NCI-H146 treated with DMSO at 0.1 percent for 48 hours (cell line): ENCODE results near the gene THAP9.

Experiments used
- DNase-seq: peaks from one replicate; lab custom pipeline; 2025; ENCODE audit not compliant: unreplicated experiment; lab: John Stamatoyannopoulos, UW

THAP9 gene

GRCh38 chr4:82954212-82954611 is 53.7 kb downstream of the THAP9 start:
- DNase-seq, result no peak

DNA sequence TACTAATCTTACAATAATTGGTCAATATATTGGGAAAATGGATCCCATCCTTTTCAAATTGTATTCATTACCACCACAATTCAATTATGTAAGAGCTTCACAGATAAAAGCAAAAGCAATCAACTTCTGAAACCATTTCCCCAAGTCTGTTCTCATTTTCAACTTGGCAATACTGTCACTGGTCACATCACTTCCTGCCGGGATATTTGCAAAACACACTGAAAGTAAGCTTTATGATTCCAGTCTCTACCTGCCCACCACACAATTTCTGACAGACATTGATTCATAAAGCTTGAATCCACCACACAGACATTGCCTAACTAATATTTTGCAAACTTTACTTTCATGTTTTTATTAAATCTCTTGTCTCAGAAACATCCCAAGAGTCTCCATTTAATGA is 56.5 kb downstream of the THAP9 start:
- no peak for DNase-seq

DNA sequence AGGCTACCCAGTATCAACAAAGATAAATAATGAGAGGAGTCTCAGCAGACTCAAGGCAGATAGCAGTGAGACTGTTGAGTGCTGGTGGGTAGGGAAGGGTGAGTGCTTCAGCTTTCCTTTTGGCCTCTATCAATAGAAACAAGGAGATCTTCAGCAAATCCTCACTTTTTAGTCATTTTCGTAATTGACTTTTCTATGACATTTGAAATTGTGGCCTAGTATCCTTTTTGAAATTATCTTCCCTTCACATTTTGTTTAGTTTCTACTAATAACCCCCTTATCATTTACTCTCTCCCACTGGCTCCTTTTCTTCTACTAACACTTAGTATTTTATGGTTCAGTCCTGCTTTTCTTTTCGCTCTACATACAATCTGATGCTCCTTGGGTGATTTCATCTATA is 65.2 kb downstream of the THAP9 start:
- DNase-seq, result no peak

DNA sequence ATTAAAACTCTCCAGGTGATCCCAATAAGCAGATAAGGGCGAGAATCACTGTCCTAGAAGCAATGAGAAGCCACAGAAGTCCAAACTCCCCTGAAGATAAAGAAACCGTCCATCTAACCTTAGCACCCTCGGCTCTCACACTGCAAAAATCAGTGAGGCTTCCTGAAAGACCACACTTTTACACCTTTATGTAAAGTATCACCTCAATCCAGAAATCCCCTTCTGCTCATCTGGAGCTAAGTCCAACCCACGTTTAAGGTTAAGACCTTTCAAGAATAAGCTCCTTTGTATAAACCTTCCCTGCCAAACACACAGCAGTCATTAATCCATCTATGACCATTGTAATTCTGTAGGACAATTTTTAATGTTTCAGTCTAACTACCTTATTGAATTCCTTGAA is 68.4 kb downstream of the THAP9 start:
- no peak for DNase-seq

GRCh38 chr4:82969414-82969813 is 68.9 kb downstream of the THAP9 start:
- no peak for DNase-seq
